Duodenal mucosa (tissue), 2 donors: Measurements from ENCODE around the gene GAGE12F.
"Not testable (repeated sequence)": the region's sequence is repeated elsewhere in the genome, so short reads cannot be mapped to it uniquely, and the experiment has no call there.

Source experiments
- H3K27ac ChIP-seq: one replicate; pipeline ENCODE4 v1.7.0; 2013; ENCODE audit warnings: low read depth, low read length
- H3K27me3 ChIP-seq, 2 donors: one replicate each; pipeline ENCODE4 v1.7.0; 2013; ENCODE audit warnings: low read length in 2 of 2, control low read depth in 1 of 2; ENCODE audit not compliant: insufficient read depth in 2 of 2, control insufficient read depth in 1 of 2
- H3K36me3 ChIP-seq, 2 donors: one replicate each; pipeline ENCODE4 v1.7.0; 2013; ENCODE audit warnings: low read length in 2 of 2, control low read depth in 1 of 2; ENCODE audit not compliant: insufficient read depth in 2 of 2, control insufficient read depth in 1 of 2
- H3K4me1 ChIP-seq, 2 donors: one replicate each; pipeline ENCODE4 v1.7.0; 2013; ENCODE audit warnings: low read length in 2 of 2, control low read depth in 1 of 2; ENCODE audit not compliant: insufficient read depth in 2 of 2, control insufficient read depth in 1 of 2
- H3K4me3 ChIP-seq, 2 donors: one replicate each; pipeline ENCODE4 v1.7.0; 2013; ENCODE audit warnings: low read length in 2 of 2, low read depth in 1 of 2
- H3K9ac ChIP-seq, 2 donors: one replicate each; pipeline ENCODE4 v1.7.0; 2013; ENCODE audit warnings: low read length in 2 of 2, low read depth in 1 of 2
- H3K9me3 ChIP-seq, 2 donors: one replicate each; pipeline ENCODE4 v1.7.0; 2013; ENCODE audit warnings: low read length in 2 of 2, control low read depth in 1 of 2; ENCODE audit not compliant: control insufficient read depth in 1 of 2

The GAGE12F gene, protein sequence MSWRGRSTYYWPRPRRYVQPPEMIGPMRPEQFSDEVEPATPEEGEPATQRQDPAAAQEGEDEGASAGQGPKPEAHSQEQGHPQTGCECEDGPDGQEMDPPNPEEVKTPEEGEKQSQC

DNA sequence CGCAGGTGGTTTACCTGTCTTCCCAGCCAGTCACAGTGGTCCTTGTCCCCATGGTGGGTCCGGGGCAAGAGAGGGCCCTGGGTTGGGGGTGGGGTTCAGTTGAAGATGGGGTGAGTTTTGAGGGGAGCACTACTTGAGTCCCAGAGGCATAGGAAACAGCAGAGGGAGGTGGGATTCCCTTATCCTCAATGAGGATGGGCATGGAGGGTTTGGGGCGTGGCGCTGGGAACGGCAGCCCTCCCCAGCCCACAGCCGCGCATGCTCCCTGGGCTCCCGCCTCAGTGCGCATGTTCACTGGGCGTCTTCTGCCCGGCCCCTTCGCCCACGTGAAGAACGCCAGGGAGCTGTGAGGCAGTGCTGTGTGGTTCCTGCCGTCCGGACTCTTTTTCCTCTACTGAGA lies at the start of gene GAGE12F:
GAGE12F (plus strand) TSS at position 301 of the 400 bp plus-strand sequence. CDS start 1,155 bp downstream, outside the sequence.
- not testable (repeated sequence) for H3K4me3 ChIP-seq, H3K9me3 ChIP-seq, H3K27ac ChIP-seq

DNA sequence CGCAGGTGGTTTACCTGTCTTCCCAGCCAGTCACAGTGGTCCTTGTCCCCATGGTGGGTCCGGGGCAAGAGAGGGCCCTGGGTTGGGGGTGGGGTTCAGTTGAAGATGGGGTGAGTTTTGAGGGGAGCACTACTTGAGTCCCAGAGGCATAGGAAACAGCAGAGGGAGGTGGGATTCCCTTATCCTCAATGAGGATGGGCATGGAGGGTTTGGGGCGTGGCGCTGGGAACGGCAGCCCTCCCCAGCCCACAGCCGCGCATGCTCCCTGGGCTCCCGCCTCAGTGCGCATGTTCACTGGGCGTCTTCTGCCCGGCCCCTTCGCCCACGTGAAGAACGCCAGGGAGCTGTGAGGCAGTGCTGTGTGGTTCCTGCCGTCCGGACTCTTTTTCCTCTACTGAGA lies 28.8 kb upstream of the GAGE12F start, which contains the start of gene GAGE12C:
GAGE12C (plus strand) TSS at position 301 of the 400 bp plus-strand sequence. CDS start 1,155 bp downstream, outside the sequence.
- H3K4me1 ChIP-seq, H3K9me3 ChIP-seq, H3K4me3 ChIP-seq, H3K9ac ChIP-seq, H3K27me3 ChIP-seq, H3K36me3 ChIP-seq, H3K27ac ChIP-seq: not testable (repeated sequence)

More for the DNA sequence above, at the start of gene GAGE12F:
- H3K9ac ChIP-seq, H3K36me3 ChIP-seq, H3K27me3 ChIP-seq, H3K4me1 ChIP-seq: not testable (repeated sequence)

DNA sequence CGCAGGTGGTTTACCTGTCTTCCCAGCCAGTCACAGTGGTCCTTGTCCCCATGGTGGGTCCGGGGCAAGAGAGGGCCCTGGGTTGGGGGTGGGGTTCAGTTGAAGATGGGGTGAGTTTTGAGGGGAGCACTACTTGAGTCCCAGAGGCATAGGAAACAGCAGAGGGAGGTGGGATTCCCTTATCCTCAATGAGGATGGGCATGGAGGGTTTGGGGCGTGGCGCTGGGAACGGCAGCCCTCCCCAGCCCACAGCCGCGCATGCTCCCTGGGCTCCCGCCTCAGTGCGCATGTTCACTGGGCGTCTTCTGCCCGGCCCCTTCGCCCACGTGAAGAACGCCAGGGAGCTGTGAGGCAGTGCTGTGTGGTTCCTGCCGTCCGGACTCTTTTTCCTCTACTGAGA lies 19.2 kb upstream of the GAGE12F start, which contains the start of gene GAGE12D:
GAGE12D (plus strand) TSS at position 301 of the 400 bp plus-strand sequence. CDS start 1,155 bp downstream, outside the sequence.
- not testable (repeated sequence) for H3K9me3 ChIP-seq, H3K27me3 ChIP-seq, H3K4me1 ChIP-seq

DNA sequence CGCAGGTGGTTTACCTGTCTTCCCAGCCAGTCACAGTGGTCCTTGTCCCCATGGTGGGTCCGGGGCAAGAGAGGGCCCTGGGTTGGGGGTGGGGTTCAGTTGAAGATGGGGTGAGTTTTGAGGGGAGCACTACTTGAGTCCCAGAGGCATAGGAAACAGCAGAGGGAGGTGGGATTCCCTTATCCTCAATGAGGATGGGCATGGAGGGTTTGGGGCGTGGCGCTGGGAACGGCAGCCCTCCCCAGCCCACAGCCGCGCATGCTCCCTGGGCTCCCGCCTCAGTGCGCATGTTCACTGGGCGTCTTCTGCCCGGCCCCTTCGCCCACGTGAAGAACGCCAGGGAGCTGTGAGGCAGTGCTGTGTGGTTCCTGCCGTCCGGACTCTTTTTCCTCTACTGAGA lies 9.7 kb upstream of the GAGE12F start, which contains the start of gene GAGE12E:
GAGE12E (plus strand) TSS at position 301 of the 400 bp plus-strand sequence. CDS start 1,155 bp downstream, outside the sequence.
- H3K4me1 ChIP-seq, H3K27me3 ChIP-seq, H3K9me3 ChIP-seq, H3K4me3 ChIP-seq, H3K36me3 ChIP-seq, H3K27ac ChIP-seq, H3K9ac ChIP-seq: not testable (repeated sequence)

More for the DNA sequence above, 19.2 kb upstream of the GAGE12F start, which contains the start of gene GAGE12D:
- not testable (repeated sequence) for H3K9ac ChIP-seq, H3K36me3 ChIP-seq, H3K27ac ChIP-seq, H3K4me3 ChIP-seq

DNA sequence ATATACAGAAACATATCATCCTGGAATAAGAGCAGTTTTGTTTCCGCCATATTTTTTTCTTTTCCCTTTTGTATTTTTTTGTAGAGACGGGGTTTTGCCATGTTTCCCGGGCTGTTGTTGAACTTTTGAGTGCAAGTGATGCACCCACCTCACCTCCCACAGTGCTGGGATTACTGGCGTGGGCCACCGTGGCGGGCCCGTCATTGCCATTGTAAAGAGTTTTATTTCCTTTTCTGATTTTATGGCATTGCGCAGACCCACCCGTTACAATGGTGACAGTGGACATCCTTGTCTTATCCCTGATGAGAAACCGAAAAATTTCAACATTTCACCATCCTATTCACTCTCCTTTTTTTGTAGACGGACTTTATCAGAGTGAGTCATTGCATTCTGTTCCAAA lies 8.1 kb downstream of the GAGE12F start:
- H3K9me3 ChIP-seq, H3K36me3 ChIP-seq, H3K9ac ChIP-seq, H3K27me3 ChIP-seq, H3K4me3 ChIP-seq, H3K4me1 ChIP-seq, H3K27ac ChIP-seq: not testable (repeated sequence)

DNA sequence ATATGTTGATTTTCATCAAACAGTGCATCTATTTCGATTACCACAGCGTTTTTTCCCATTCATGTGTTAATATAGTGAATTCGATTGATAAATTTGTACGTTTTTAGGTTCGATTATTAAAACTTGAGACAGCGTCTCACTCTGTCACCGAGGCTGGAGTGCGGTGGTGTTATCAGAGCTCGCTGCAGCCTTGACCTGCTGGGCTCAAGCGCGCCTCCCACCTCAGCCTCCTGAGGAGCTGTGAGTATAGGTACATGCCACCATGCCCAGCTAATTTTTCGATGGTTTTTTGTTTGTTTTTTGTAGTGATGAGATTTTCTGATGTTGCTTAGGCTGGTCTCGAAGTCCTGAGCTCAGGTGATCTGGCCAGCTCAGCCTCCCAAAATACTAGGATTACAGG lies 8.5 kb downstream of the GAGE12F start:
- not testable (repeated sequence) for H3K36me3 ChIP-seq, H3K9me3 ChIP-seq, H3K9ac ChIP-seq, H3K27me3 ChIP-seq, H3K27ac ChIP-seq, H3K4me1 ChIP-seq, H3K4me3 ChIP-seq

DNA sequence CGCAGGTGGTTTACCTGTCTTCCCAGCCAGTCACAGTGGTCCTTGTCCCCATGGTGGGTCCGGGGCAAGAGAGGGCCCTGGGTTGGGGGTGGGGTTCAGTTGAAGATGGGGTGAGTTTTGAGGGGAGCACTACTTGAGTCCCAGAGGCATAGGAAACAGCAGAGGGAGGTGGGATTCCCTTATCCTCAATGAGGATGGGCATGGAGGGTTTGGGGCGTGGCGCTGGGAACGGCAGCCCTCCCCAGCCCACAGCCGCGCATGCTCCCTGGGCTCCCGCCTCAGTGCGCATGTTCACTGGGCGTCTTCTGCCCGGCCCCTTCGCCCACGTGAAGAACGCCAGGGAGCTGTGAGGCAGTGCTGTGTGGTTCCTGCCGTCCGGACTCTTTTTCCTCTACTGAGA lies 9.5 kb downstream of the GAGE12F start, which contains the start of gene GAGE12G:
GAGE12G (plus strand) TSS at position 301 of the 400 bp plus-strand sequence. CDS start 1,155 bp downstream, outside the sequence.
- not testable (repeated sequence) for H3K9ac ChIP-seq, H3K4me3 ChIP-seq, H3K27me3 ChIP-seq, H3K27ac ChIP-seq, H3K4me1 ChIP-seq, H3K36me3 ChIP-seq, H3K9me3 ChIP-seq

DNA sequence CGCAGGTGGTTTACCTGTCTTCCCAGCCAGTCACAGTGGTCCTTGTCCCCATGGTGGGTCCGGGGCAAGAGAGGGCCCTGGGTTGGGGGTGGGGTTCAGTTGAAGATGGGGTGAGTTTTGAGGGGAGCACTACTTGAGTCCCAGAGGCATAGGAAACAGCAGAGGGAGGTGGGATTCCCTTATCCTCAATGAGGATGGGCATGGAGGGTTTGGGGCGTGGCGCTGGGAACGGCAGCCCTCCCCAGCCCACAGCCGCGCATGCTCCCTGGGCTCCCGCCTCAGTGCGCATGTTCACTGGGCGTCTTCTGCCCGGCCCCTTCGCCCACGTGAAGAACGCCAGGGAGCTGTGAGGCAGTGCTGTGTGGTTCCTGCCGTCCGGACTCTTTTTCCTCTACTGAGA lies 19.0 kb downstream of the GAGE12F start, which contains the start of gene GAGE12H:
GAGE12H (plus strand) TSS at position 301 of the 400 bp plus-strand sequence. CDS start 1,155 bp downstream, outside the sequence.
- H3K27me3 ChIP-seq, H3K27ac ChIP-seq, H3K4me1 ChIP-seq, H3K9me3 ChIP-seq, H3K4me3 ChIP-seq, H3K9ac ChIP-seq, H3K36me3 ChIP-seq: not testable (repeated sequence)

DNA sequence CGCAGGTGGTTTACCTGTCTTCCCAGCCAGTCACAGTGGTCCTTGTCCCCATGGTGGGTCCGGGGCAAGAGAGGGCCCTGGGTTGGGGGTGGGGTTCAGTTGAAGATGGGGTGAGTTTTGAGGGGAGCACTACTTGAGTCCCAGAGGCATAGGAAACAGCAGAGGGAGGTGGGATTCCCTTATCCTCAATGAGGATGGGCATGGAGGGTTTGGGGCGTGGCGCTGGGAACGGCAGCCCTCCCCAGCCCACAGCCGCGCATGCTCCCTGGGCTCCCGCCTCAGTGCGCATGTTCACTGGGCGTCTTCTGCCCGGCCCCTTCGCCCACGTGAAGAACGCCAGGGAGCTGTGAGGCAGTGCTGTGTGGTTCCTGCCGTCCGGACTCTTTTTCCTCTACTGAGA lies 28.6 kb downstream of the GAGE12F start, which contains the start of gene GAGE2A:
GAGE2A (plus strand) TSS at position 301 of the 400 bp plus-strand sequence. CDS start 1,155 bp downstream, outside the sequence.
- H3K36me3 ChIP-seq, H3K4me3 ChIP-seq, H3K27me3 ChIP-seq, H3K4me1 ChIP-seq, H3K27ac ChIP-seq, H3K9ac ChIP-seq, H3K9me3 ChIP-seq: not testable (repeated sequence)

DNA sequence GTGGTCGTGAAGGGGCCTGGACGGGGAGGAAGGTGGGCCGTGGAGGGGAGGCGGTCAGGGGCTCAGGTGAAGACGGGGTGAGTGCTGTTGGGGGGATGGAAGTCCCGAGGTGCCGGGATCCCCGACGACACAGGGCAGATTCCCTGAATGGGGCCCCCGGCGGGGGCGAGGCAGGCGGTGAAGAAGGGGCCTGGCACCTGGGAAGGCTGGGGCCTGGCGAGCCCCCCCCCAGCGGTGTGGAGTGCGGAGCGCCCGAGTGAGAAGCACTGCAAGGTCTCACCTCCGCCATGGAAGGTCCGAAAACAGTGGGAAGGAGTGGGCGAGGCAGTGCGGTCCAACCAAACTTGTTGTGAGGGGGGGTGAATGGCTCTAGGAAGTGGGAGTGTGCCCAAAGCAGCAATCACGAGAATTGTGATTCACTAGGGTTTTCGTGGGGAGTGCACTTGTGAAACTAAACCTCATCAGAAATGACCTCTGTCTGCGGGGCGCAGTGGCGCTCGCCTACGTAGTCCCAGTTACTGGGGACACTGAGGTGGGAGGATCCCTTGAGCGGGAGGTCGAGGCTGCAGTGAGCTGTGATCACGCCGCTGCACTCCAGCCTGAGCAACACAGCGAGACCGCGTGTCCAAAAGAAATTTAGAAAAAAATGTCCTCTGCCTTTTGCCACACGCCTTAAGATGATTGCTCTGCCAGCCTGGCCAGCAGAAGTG lies 29.3 kb downstream of the GAGE12F start:
- H3K4me1 ChIP-seq, H3K27me3 ChIP-seq, H3K36me3 ChIP-seq, H3K9me3 ChIP-seq, H3K27ac ChIP-seq, H3K4me3 ChIP-seq, H3K9ac ChIP-seq: not testable (repeated sequence)
